Loucy (cell line): ENCODE measurements around the gene ADCY4.

ENCODE experiments used
- H2AFZ ChIP-seq: fragments of 200-600 bp; sonication (generic); 2 replicates; pipeline ENCODE4 v1.6.0; 2016; ENCODE audit warnings: antibody characterized with exemption, mild to moderate bottlenecking, low read length, moderate library complexity
- H3F3A ChIP-seq: fragments of 200-600 bp; 2 replicates; pipeline ENCODE4 v1.6.0; 2016; ENCODE audit warnings: antibody characterized with exemption, low read depth, mild to moderate bottlenecking
- H3K27me3 ChIP-seq: fragments of 200-600 bp; sonication (generic); 2 replicates; pipeline ENCODE4 v1.6.1; 2014; ENCODE audit warnings: low read length, mild to moderate bottlenecking; ENCODE audit not compliant: insufficient read depth, poor library complexity, severe bottlenecking
- H3K36me3 ChIP-seq: fragments of 200-600 bp; sonication (generic); 2 replicates; pipeline ENCODE4 v1.6.1; 2016; ENCODE audit warnings: low read length; ENCODE audit not compliant: insufficient read depth
- H3K4me1 ChIP-seq: fragments of 200-600 bp; sonication (generic); 2 replicates; pipeline ENCODE4 v1.5.1; 2014; ENCODE audit warnings: low read length, mild to moderate bottlenecking; ENCODE audit not compliant: insufficient read depth, poor library complexity, severe bottlenecking
- H3K4me2 ChIP-seq: fragments of 200-600 bp; sonication (generic); 2 replicates; pipeline ENCODE4 v1.6.0; 2014; ENCODE audit warnings: antibody characterized with exemption, low read length, low read depth, mild to moderate bottlenecking; ENCODE audit not compliant: poor library complexity, severe bottlenecking
- H3K4me3 ChIP-seq: fragments of 200-600 bp; sonication (generic); 2 replicates; pipeline ENCODE4 v1.5.1; 2014; ENCODE audit warnings: low read length, mild to moderate bottlenecking, mixed read lengths; ENCODE audit not compliant: poor library complexity, severe bottlenecking
- H3K79me2 ChIP-seq: fragments of 200-600 bp; sonication (generic); 2 replicates; pipeline ENCODE4 v1.6.1; 2014; ENCODE audit warnings: low read length; ENCODE audit not compliant: insufficient read depth
- H3K9ac ChIP-seq: fragments of 200-600 bp; sonication (generic); 2 replicates; pipeline ENCODE4 v1.6.0; 2014; ENCODE audit warnings: mild to moderate bottlenecking, low read depth, low read length, moderate library complexity; ENCODE audit not compliant: poor library complexity, severe bottlenecking
- H3K9me2 ChIP-seq: fragments of 200-600 bp; sonication (generic); replicated peaks from 2 replicates; pipeline ENCODE4 v1.6.1; 2016; ENCODE audit warnings: low read depth, low read length, mixed read lengths
- H3K9me3 ChIP-seq: fragments of 200-600 bp; sonication (generic); 2 replicates; pipeline ENCODE4 v1.6.1; 2014; ENCODE audit warnings: mild to moderate bottlenecking, antibody characterized with exemption, low read length, low read depth; ENCODE audit not compliant: insufficient read depth
- H4K20me1 ChIP-seq: fragments of 200-600 bp; sonication (generic); 2 replicates; pipeline ENCODE4 v1.6.0; 2014; ENCODE audit warnings: antibody characterized with exemption, low read length, mild to moderate bottlenecking; ENCODE audit not compliant: insufficient read depth, poor library complexity, severe bottlenecking
- CTCF ChIP-seq: fragments of 200-600 bp; sonication (generic); conservative IDR thresholded peaks from 2 replicates; pipeline ENCODE4 v1.5.1; 2014; ENCODE audit warnings: mild to moderate bottlenecking, antibody characterized with exemption, low read length
- EZH2phosphoT487 ChIP-seq: fragments of 200-600 bp; IDR thresholded peaks from 2 replicates; pipeline ENCODE4 v1.6.1; 2018; ENCODE audit warnings: antibody characterized with exemption, mild to moderate bottlenecking, moderate library complexity, borderline replicate concordance

The ADCY4 gene

GRCh38 chr14:24366721-24367513 is 32.0 kb upstream of the ADCY4 start:
- Histone ChIP-seq H3K27me3 (no peaks in the 10 kb centered on the region), H2AFZ (peak overlapping the region; percentile 70), H3K9ac (peak overlapping the region; percentile 100), H3K79me2 (peaks cover 27% of the 10 kb centered on the region), H3K4me2 (peak overlapping the region; percentile 100), H3K4me1 (peaks cover 37% of the 10 kb centered on the region), H3K9me2 (no peaks in the 10 kb centered on the region), H3K9me3 (no peaks in the 10 kb centered on the region), H3K36me3 (no peaks in the 10 kb centered on the region), H4K20me1 (peaks cover 5% of the 10 kb centered on the region), H3K4me3 (peak overlapping the region; percentile 100), H3F3A (no peaks in the 10 kb centered on the region; the same call in 1 of the 2 replicates)
- TF ChIP-seq EZH2phosphoT487 (no peak), CTCF (no peak)

DNA sequence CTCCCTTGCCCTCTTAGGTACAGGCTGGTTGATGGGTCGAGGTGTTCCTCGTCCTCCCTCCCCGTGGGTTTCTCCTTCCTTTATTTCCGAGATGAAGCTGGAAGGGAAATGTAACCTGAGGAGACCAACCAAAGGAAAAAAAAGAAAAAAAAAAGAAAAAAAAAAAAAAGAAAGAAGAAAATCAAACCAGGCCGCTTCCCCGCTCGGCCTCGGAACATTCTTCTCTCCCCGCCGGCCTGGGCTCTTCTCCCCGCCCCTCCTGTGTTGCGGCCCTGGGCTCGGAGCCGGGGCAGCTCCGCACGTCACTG is 31.5 kb upstream of the ADCY4 start:
- H3K36me3 ChIP-seq = no peaks in the 10 kb centered on the region
- peak overlapping the region; percentile 24; the same call in 1 of the 2 replicates for H2AFZ ChIP-seq
- H3F3A ChIP-seq = no peaks in the 10 kb centered on the region; the same call in 1 of the 2 replicates
- H3K79me2 ChIP-seq = peaks cover 24% of the 10 kb centered on the region
- H3K4me2 ChIP-seq = peak overlapping the region; percentile 100
- peaks cover 5% of the 10 kb centered on the region for H4K20me1 ChIP-seq
- H3K9me3 ChIP-seq = no peaks in the 10 kb centered on the region
- H3K9me2 ChIP-seq = no peaks in the 10 kb centered on the region
- H3K9ac ChIP-seq = peak overlapping the region; percentile 100
- TF ChIP-seq CTCF = no peak
- no peak for TF ChIP-seq EZH2phosphoT487
- peak overlapping the region; percentile 100 for H3K4me3 ChIP-seq
- H3K27me3 ChIP-seq = no peaks in the 10 kb centered on the region
- peaks cover 35% of the 10 kb centered on the region for H3K4me1 ChIP-seq

DNA sequence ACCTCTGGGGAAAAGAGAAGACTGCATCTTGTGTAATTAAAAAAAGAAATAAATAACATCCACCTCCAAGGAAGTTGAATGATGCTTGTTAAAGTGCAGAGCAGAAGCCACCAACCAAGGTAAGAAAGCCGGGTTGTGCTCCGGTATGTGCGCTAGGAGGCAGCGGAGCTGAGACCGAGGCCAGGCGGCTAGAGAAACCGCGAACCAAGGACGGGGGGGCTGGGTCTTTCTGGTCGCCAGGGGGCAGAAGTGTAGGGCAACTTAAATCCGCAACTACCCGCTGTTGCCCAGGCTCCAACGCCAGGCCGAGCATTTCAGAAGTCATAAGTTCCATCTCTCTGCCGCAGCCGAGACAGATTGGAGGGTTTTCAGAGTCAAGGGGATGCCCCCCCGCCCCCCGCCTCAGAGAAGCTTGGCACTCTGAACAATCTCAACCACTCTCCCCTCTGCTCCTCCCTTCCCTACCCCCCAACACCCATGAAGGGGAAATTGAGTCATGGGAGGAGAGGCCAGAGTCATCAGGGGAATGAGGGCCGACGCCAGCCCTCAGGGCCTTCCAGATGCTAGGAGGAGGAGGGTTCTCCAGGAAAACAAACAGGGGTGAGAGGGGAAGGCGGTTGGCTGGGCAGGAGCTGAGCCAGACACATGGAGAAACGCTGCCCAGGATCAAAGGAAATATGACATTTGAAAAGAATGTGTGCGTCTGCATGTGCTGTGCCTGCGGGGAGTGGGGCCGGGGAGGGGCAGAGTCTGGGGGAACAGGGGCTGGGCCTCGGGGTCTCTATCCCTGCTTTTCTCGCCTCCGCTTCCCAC is 30.9 kb upstream of the ADCY4 start:
- Histone ChIP-seq H3K79me2 (peaks cover 18% of the 10 kb centered on the region), H3F3A (no peaks in the 10 kb centered on the region), H2AFZ (0 out of 2 replicates have a peak overlapping the region, but pooled peaks have one; percentile 24), H3K9me3 (no peaks in the 10 kb centered on the region), H3K9me2 (no peaks in the 10 kb centered on the region), H3K4me1 (peaks cover 30% of the 10 kb centered on the region), H4K20me1 (peaks cover 5% of the 10 kb centered on the region), H3K9ac (peak overlapping the region; percentile 100), H3K27me3 (no peaks in the 10 kb centered on the region), H3K4me2 (peak overlapping the region; percentile 100), H3K4me3 (peak overlapping the region; percentile 100), H3K36me3 (no peaks in the 10 kb centered on the region)
- TF ChIP-seq CTCF (peak; percentile 98), EZH2phosphoT487 (no peak)
